ENCODE data around the gene ACADS.

The ACADS gene

GRCh38 chr12:120744922-120745493 lies 19.4 kb downstream of the ACADS start:
- CTCF ChIA-PET, result interaction anchor here (1.2 kb wide), 1 partner anchor 227 kb away, joined by 3 read pairs; no protein-coding TSS in a partner anchor
- DNase-seq (ENCODE audit: extremely low spot score), result no peak
- POLR2A ChIA-PET, result no interaction called here
- TF ChIP-seq, protein P1, sequence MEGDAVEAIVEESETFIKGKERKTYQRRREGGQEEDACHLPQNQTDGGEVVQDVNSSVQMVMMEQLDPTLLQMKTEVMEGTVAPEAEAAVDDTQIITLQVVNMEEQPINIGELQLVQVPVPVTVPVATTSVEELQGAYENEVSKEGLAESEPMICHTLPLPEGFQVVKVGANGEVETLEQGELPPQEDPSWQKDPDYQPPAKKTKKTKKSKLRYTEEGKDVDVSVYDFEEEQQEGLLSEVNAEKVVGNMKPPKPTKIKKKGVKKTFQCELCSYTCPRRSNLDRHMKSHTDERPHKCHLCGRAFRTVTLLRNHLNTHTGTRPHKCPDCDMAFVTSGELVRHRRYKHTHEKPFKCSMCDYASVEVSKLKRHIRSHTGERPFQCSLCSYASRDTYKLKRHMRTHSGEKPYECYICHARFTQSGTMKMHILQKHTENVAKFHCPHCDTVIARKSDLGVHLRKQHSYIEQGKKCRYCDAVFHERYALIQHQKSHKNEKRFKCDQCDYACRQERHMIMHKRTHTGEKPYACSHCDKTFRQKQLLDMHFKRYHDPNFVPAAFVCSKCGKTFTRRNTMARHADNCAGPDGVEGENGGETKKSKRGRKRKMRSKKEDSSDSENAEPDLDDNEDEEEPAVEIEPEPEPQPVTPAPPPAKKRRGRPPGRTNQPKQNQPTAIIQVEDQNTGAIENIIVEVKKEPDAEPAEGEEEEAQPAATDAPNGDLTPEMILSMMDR (IDR thresholded peaks at IDR 0.05; ENCODE audit: control extremely low read depth, extremely low read depth, low read depth, missing control alignments), result no peak

DNA sequence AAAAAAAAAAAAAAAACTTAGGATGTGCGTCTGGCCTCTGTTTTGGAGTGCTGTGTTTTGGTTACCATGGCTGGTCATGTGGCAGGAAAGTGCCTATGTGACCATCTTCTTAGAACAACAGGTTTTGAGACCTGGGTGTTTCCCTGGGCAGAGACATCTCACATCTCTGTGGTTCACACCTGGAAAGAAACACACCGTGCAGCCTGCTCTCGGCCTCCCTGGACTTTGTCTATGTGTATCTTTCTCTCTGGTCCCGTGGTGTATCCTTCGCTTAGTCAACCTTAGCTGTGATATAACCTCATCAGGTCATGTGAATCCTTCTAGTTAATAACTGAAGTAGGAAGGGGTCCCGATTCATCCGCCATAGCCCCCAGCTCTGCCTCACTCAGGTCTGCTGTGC lies 22.6 kb downstream of the ACADS start:
- ChIA-PET CTCF (interaction anchor here (0.6 to 1.1 kb wide), 3 partner anchors 10 to 312 kb away, joined by 3 read pairs; no protein-coding TSS in a partner anchor), POLR2A (no interaction called here)
- TF ChIP-seq, protein P1 (IDR thresholded peaks at IDR 0.05; ENCODE audit: control extremely low read depth, extremely low read depth, low read depth, missing control alignments), result no peak
- DNase-seq (ENCODE audit: extremely low spot score), result no peak

DNA sequence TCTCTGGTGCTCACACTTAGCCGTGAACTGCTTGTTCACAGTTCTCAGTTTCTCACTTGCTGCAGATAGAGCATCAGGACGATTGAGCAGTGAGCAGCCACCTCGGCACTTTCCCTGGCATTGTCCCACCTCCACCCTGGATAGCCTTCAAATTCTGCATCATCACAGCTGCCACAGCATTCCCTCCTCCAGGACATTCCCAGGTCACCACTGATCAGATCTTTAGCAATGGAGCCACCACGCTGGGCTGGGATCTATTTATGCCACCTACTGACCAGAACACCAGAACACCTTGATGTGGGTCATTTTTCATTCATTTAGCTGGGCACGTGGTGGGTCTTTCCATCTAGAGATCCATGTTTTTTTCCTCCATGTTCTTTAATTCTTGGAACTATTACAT lies 23.6 kb downstream of the ACADS start:
- ChIA-PET CTCF (no interaction called here), POLR2A (no interaction called here)
- TF ChIP-seq, protein P1 (IDR thresholded peaks at IDR 0.05; ENCODE audit: control extremely low read depth, extremely low read depth, low read depth, missing control alignments), result no peak
- DNase-seq (ENCODE audit: extremely low spot score), result no peak

DNA sequence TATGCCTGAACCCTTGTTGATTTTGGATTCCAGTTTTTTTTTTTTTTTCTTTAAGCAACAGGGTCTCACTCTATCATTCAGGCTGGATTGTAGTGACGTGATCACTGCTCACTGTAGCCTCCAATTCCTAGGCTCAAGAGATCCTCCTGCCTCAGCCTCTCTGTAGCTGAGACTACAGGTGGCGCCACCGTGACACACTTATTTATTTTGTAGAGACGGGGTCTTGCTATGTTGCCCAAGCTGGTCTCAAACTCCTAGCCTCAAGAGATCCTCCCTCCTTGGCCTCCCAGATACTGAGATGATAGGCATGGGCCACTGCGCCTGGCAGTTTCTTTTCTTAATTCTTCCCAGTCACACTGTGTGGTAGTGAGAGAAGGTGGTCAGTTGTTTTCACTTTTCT lies 25.2 kb downstream of the ACADS start:
- ChIA-PET POLR2A (interaction anchor here (0.7 kb wide), 1 partner anchor 127 kb away, joined by 5 read pairs; no protein-coding TSS in a partner anchor), CTCF (interaction anchor here (0.9 to 1.5 kb wide), 5 partner anchors 12 to 221 kb away, joined by 3 to 9 read pairs (median 4); no protein-coding TSS in a partner anchor)
- TF ChIP-seq, protein P1 (IDR thresholded peaks at IDR 0.05; ENCODE audit: control extremely low read depth, extremely low read depth, low read depth, missing control alignments), result no peak
- no peak for DNase-seq (ENCODE audit: extremely low spot score)

GRCh38 chr12:120751389-120751788 lies 25.8 kb downstream of the ACADS start:
- ChIA-PET POLR2A (interaction anchor here (0.7 kb wide), 1 partner anchor 128 kb away, joined by 5 read pairs; no protein-coding TSS in a partner anchor), CTCF (interaction anchor here (1.4 to 1.5 kb wide), 3 partner anchors 12 to 102 kb away, joined by 3 to 4 read pairs (median 4); no protein-coding TSS in a partner anchor)
- no peak for DNase-seq (ENCODE audit: extremely low spot score)
- TF ChIP-seq, protein P1 (IDR thresholded peaks at IDR 0.05; ENCODE audit: control extremely low read depth, extremely low read depth, low read depth, missing control alignments), result no peak

DNA sequence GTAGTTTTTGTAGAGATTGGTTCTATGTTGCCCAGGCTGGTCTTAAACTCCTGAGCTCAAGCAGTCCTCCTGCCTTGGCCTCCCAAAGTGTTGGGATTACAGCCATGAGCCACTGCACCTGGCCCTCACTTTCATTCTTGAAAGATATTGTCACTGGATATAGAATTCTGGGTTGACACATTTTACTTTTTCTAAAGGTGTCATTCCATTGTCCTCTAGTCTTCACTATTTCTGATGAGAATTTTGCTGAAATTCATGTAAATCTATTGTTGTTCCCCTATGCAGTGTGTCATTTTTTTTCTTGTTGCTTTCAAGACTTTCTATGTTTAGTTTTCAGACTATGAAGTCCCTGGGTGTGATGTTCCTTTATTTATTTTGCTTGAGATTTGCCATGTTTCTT lies 29.2 kb downstream of the ACADS start:
- no peak for DNase-seq (ENCODE audit: extremely low spot score)
- ChIA-PET POLR2A (interaction anchor here (0.7 kb wide), 1 partner anchor 271 kb away, joined by 5 read pairs; no protein-coding TSS in a partner anchor), CTCF (no interaction called here)
- TF ChIP-seq, protein P1 (IDR thresholded peaks at IDR 0.05; ENCODE audit: control extremely low read depth, extremely low read depth, low read depth, missing control alignments), result no peak

Data from GM10248 (cell line).